GM18505 (cell line): ENCODE data around the gene RELT.
A peak's percentile ranks its signal among the peaks of the same experiment; 100 is the strongest.

Experiments
- ATAC-seq: cut with Tn5 transposase; IDR thresholded peaks from one replicate; pipeline ENCODE4 v1.9.1; 2021; ENCODE audit not compliant: unreplicated experiment
- POLR2A ChIP-seq: IDR thresholded peaks from 4 replicates; pipeline ENCODE4 v1.6.1; 2011; ENCODE audit warnings: borderline replicate concordance; ENCODE audit not compliant: insufficient read depth, insufficient read length; ENCODE audit errors: extremely low read depth

The RELT gene

DNA sequence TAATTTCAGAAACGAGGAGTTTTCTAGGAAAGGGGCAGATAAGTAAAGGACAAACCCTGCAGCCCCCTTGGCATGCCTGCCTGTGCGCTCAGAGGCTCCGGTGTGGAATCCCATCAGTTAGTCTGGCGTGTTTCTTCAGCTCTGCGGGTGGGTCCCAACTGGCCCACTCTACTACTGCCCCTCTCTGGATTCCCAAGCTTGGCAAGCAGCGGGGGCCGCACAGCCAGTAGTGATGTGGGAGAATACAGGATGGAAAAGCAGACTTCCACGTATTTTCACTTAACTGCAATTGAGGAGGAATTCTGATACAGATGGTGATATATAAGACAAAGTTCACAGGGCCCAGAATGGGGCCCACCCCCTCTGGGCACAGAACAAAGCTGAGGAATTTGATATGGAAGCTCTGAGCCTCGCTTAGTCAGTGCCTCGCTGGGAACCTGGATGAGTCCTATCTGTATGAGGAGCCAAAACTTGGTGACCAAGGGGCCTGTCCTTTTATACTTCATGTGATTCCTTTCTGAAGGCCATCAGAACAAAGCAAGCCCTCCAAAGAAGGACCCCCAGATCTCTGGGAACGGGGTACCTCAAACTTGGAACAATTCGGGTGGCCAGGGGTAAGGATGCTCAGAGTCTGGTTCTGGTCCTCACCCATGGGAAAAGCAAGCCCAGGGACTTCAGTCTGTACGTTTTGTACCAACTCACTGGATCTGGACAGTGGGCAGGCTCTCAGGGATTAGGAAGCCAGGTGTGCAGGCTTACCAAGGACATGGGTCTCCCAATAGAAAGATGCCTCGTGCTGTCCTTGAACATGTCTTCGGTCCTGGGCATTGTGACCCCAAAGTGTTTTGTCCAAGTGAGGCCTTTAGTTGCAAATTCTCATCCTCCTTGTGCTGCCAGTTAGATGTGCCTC is 26.0 kb downstream of the RELT start:
- TF ChIP-seq POLR2A: peak; percentile 32
- ATAC-seq: no peak

DNA sequence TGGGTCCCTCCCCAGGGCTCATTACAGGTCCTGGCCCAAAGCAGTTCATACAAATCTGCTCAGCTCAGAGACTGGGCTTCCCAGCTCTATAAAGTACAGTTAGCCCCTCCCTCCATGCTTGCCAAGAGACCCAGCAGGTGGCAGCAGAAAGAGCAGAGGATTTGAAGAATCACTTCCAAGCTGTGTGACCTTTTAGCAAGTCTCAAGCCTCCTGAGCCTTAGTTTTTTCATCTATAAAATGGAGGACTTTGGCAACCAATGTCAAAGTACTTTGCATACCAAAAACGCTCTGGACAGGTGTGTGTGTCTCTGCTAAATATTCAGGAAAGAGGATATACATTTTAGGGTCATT is 26.6 kb downstream of the RELT start:
- no peak for ATAC-seq
- peak; percentile 4 for TF ChIP-seq POLR2A

DNA sequence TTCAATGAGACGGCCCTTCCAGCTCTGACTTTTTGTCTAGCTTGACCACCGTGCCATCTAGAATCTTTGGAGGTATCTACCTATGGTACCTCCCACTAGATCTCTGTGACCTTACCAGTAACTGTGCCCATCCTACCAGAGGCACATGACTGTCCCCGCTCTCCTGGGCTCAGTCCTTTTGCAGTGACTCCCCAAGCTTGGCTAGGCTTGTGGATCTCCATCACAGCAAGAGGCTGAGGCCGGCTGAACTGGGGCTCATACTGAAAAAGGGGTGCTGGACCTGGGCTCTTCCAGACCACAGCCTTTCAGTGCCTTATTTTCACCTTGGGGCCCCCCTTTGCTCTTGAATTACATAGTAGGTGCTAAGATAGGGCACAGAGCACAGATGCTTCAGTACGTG is 27.3 kb downstream of the RELT start:
- TF ChIP-seq POLR2A: no peak
- no peak for ATAC-seq

DNA sequence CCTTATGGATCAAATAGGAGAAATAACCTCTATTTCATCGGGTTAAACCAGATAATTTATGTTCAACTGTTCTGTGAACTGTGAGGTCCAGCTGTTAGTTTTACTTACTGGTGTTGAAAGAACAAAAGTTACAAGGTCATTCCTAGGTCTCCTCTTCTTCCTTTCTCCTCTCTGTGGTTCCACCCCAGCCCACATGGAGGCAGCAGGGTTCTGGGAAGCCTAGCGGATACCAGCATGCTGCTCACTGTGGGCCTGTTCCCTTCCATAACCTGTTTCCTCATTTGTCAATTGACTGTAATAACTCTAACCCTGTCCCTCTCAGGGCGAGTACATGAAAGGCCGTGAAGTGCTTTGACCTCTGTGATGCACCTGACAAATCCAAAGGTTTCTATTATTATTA is 27.8 kb downstream of the RELT start:
- no peak for ATAC-seq
- TF ChIP-seq POLR2A: no peak

DNA sequence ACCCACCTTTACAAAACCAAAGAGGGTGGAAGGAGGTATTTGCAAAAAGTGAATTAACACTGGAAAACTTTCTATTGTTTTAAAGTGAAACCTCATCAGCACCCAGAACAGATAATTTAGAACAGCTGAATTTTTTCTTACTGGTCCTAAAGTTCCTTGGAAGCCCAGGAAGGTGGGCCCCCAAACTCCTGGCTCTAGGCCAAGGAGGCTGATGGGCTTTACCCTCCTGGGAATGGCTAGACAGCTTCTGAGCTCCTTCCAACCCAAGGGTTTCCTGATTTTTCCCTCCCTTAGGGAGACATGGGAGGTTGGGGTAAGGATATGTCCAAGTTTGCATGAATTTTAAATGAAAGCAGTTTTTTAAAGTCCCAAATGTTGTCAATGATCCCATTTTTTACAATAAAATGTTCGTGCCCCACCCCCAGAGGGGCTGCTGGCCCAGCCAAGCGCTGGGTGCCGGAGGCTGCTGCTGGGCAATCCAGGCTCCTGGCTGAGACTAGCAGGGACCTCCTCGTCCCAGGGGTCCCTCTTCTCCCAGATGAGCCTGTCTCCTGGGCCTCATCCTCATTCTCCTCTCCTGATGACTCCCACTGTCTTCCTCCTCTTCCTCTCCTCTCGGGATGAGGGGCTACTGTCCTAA is 28.4 kb downstream of the RELT start:
- no peak for ATAC-seq
- TF ChIP-seq POLR2A: no peak

DNA sequence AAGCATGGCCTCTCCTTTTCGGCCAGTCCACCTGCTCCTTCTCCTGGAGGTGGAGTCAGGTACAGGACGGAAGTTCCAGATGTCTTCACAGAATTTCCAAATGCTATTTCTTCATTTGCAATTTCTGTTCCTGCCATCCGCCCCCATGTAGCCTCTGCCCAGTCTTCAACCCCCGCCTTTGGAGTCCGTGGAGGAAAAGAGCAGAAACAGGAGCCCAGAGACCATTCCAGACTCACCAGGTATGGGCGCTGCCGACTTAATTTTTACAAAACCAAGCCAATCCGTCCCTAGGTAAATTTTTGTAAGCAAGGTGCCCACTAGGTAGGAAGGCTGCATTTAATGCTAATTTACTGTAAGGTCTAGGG is 28.9 kb downstream of the RELT start:
- TF ChIP-seq POLR2A: no peak
- no peak for ATAC-seq

DNA sequence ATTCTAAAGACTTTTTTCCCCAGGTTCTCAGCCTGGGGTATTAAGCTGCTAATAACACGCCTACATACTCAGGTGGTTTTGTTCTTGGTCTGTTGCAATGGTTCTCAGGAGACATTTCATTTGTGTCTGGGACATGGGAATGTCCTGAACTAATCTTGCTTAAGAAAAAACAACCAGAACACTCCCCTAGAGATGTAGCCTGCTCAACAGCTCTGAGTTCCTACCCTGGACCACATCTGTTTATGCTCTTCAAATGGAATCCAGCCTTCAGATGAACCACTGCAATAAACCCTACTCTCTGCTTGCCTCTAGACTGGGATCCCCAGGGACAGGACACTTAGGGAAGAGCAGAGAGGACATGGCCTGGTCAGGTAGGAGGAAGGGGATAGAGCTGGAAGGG is 29.9 kb downstream of the RELT start:
- no peak for TF ChIP-seq POLR2A
- no peak for ATAC-seq

DNA sequence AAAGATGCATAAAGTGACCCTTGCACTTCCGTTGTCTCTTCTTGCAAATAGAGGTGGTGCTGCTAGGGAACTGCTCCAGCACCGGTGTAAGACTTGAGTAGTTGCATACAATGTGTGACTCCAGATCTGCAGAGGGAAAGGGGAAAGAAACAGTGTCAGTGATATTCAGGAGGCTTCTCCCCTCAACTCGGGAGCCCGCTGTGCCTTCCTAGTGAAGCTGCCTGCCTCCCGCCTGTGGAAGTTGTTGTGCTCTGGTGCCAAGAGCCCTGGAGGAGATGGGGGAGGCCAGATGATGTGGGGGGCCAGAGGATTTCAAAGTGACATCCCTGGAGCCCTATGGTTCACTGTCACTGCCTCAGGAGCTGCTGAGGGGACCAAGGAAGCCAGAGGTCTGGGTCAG is 30.4 kb downstream of the RELT start:
- no peak for ATAC-seq
- no peak for TF ChIP-seq POLR2A

DNA sequence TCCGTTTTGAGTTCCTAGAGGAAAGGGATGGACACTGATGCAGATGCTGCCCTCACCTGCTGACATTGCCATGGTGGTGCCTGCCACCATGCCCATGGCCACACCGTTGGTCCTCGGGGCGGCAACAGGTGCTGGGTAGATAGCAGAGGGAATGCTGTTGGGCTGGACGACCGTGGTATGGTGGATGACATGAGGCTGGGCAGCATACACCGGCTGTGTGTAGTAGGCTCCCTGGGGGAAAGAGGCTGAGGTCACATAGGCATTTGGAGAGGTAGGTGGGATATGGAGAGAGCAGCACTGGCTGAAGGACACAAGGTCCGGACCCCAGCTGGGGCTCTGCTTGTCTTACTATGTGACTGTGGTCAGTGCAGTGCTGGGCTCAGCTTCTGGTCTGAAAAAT is 33.2 kb downstream of the RELT start:
- no peak for ATAC-seq
- no peak for TF ChIP-seq POLR2A

DNA sequence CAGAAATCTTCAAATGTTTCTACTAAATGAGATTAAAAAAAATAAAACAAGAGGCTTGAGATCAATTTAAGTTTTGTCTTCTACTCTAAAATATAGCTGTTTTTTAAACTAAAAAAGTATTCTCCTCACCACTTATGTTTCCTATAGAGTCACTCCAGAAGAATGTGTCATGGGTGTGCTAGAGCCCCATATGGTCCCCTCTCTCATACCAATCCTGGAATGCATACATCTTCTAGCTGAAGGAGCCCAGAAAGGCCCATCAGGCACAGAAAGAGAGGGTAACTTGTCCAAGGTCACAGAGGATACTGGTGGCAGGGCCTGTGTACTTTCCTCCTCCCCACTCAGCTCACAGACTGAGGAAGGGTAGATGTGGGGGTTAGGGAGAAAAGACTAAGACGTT is 34.4 kb downstream of the RELT start:
- ATAC-seq: no peak
- no peak for TF ChIP-seq POLR2A

DNA sequence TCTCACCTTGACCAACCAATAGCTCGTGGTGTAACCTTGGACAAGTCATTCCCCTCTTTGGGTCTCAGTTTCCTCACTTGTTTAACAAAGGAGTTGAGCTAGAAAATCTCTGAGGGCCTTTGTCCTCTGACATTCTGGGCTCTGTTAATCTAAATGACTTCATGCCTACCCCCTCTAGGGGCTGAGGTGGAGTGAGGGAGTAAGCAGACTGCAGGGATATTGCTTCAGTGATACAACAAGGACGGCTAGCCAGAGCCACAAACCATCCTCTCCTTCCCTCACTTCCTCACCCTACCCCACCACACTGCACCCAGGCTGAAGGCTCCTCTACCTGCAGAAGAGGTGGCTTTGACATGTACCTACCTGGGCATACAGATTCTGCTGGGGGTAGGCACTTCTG is 34.8 kb downstream of the RELT start:
- ATAC-seq: no peak
- no peak for TF ChIP-seq POLR2A

DNA sequence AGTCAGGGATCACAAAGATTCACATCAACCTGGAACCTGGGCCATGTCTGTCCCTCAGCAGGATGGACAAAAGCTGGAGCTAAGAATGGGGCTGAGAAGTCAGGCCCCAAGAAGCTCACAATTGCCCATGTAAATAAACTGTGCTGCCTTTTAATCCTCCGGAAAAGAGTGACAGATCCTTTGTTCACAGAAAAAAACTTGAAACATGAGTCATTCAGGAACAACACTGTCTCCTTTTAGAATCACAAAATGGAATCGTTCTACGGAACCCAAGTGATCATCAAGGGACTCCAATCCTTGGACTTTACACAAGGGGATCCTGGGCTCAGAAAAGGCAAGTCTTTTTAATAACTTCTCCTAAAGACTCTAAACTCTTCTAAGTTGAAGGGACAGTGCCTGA is 36.1 kb downstream of the RELT start:
- ATAC-seq: no peak
- no peak for TF ChIP-seq POLR2A

DNA sequence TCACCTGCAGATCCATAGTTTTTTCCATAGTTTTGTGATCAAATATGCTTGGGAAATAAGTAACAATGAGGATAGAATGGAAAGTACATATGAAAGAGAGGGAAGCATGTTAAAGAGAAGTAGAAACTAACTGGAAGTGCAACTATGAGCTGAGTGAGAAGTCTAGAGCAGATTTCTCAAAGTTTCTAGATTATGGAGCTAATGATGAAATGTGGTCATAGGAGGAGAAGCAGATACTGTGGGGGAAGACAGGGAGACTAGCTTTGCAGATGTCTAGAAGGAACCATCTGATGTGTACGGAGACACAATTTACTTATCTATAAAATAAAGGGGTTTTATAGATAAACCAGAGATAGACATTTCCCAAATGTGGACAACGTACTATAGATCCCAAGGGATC is 37.1 kb downstream of the RELT start:
- TF ChIP-seq POLR2A: no peak
- ATAC-seq: no peak

DNA sequence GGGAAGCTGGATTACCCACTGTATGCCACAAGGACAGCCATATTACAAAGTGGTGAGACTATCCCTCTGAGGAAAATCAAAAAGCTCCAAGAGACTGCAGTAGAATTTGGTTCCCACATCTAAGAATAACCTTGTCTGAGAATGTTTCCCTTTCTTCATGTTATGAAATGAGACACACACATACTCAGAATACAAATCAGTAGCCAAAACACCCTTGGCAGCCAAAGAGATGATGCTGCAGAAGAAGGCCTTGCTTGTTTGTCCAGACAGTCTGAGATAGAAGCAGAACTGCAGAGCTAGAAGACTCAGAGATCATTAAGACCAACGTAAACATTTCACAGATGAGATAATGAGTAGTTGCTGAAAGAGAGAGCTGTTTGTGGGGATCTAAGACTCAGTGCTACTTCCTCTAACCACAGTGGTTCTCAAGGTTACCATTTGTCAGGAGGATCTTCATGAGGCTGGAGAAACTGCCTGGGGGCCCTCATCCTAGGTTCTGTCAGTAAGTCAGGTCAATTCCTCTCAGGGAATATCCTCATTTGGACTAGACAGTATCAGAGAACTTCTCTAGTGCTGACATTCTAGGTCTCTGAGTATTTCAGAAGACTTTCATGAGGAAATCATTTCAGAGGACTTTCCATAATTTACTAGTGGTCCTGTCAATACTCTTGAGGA is 38.9 kb downstream of the RELT start:
- no peak for ATAC-seq
- TF ChIP-seq POLR2A: no peak
